Small intestine (tissue), 7 donors: ENCODE data around the gene TJP2. TPM values are rescaled to one million over a fixed set of nuclear protein-coding genes. Genes with fewer than 3 reads are reported as not detected.

Source experiments
- DNase-seq, 2 donors: peaks; one replicate each; pipeline versions ENCODE4 v3.0.0 to v3.0.0-alpha.2; 2013
- FAIRE-seq: peaks from 2 replicates; lab custom pipeline; 2012; peaks lifted over from hg19 to GRCh38; lab: Jason Lieb, UNC
- H3K27ac ChIP-seq, 3 donors: one replicate each; pipeline ENCODE4 v1.5.1; 2013; ENCODE audit warnings: low read length in 2 of 3, mild to moderate bottlenecking in 2 of 3, control low read depth in 1 of 3, inconsistent platforms in 1 of 3, low read depth in 1 of 3, moderate library complexity in 1 of 3
- H3K27me3 ChIP-seq, 3 donors: one replicate each; pipeline ENCODE4 v1.6.1; 2013; ENCODE audit warnings: low read length in 3 of 3, inconsistent platforms in 1 of 3; ENCODE audit not compliant: control insufficient read depth in 3 of 3, insufficient read depth in 3 of 3
- H3K36me3 ChIP-seq, 3 donors: one replicate each; pipeline ENCODE4 v1.6.1; 2013; ENCODE audit warnings: low read length in 3 of 3, inconsistent platforms in 1 of 3, low read depth in 1 of 3, mild to moderate bottlenecking in 1 of 3, moderate library complexity in 1 of 3; ENCODE audit not compliant: control insufficient read depth in 3 of 3, insufficient read depth in 2 of 3
- H3K4me1 ChIP-seq, 3 donors: one replicate each; pipeline ENCODE4 v1.6.1; 2013; ENCODE audit warnings: low read length in 2 of 3, inconsistent platforms in 1 of 3, low read depth in 1 of 3, mild to moderate bottlenecking in 1 of 3, moderate library complexity in 1 of 3; ENCODE audit not compliant: control insufficient read depth in 3 of 3, insufficient read depth in 2 of 3
- H3K4me3 ChIP-seq, 3 donors: one replicate each; pipeline ENCODE4 v1.5.1; 2013; ENCODE audit warnings: low read length in 3 of 3, control low read depth in 1 of 3, inconsistent platforms in 1 of 3, low read depth in 1 of 3, mild to moderate bottlenecking in 1 of 3, moderate library complexity in 1 of 3
- H3K9me3 ChIP-seq, 2 donors: one replicate each; pipeline ENCODE4 v1.6.1; 2013; ENCODE audit warnings: low read depth in 1 of 2, low read length in 1 of 2; ENCODE audit not compliant: control insufficient read depth in 2 of 2, insufficient read depth in 1 of 2
- WGBS, 3 donors: extraction: QIAGEN DNeasy Blood & Tissue Kit; methylation state at CpG; one replicate each; pipeline ENCODE4 v1.1.7; 2013; 5-methylcytosine and 5-hydroxymethylcytosine counted together
- polyA plus RNA-seq, 4 donors: library from polyadenylated mRNA; stranded (reverse) in 3 of 4; unstranded in 1 of 4; fragments of 200-250 nt in 3 of 4; fragments of 120-200 nt in 1 of 4; gene quantifications; one replicate each; pipeline versions ENCODE4 v1.2.1 to v1.2.3, GENCODE V29; 2013
- donor health status: healthy with polysubstance abuse.
- donor health status: control.
- donor health status: control.
- donor health status: Bipolar disorder and iron deficiency.
- donor health status: healthy.

The TJP2 gene
- polyA plus RNA-seq, 4 donors, result 48.3 to 191 (median 98.7) TPM

DNA sequence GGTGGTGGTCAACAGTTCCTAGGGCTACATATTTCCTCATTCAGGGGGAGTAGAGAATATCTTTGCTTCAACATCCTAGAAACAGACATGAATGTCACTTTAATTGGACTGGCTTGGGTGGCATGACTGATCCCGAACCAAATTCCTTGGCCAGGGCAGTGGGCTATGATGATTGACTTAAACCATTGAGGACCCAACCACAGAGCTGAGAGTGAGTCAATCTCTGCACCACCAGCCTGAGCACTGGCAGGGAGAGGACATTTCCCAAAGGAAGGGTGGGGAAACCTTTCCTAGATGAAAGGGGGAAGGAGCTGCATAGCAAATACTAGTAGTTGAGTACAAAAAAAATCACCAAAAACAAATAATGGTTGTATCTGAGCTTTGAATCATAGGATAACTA, 98.1 kb downstream of the TJP2 start:
- peaks cover 0 to 3% (median 0%) of the 10 kb centered on the region in 3 donors for H3K27me3 ChIP-seq
- FAIRE-seq, result no peak
- H3K9me3 ChIP-seq, result peaks cover 0 to 4% of the 10 kb centered on the region in 2 donors
- no peaks in the 10 kb centered on the region for H3K4me1 ChIP-seq
- no peak overlapping the region for H3K4me3 ChIP-seq
- no peak for DNase-seq
- no peaks in the 10 kb centered on the region for H3K36me3 ChIP-seq
- no peak overlapping the region for H3K27ac ChIP-seq
- WGBS, 3 donors, result 69 to 88% (median 74%) methylated on average over 1 of the region's 1 CpG

DNA sequence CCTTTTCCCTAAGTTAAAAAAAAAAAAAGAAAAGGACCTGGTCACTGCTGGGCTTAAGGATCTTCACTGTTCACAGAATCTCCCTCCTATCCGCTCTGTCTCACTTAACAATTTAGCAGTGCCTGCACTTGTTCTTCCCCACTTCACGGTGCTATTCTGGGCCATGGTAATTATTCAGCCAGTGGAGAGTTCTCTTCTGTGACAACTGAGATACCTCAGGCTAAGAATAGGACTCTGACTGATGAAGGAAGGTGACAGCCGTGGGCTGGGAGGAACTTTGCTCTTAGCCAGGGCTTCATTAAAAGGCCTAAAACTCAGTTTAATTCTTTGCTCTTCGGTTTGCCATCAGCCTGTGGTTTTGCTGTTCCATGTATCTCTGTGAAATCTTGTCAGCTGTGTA, 99.1 kb downstream of the TJP2 start:
- FAIRE-seq, result no peak
- DNase-seq, result no peak
- Histone ChIP-seq H3K27me3 (peaks cover 0 to 3% (median 0%) of the 10 kb centered on the region in 3 donors), H3K27ac (no peak overlapping the region), H3K36me3 (no peaks in the 10 kb centered on the region), H3K9me3 (peaks cover 0 to 4% of the 10 kb centered on the region in 2 donors), H3K4me1 (no peaks in the 10 kb centered on the region), H3K4me3 (no peak overlapping the region)
- 68 to 72% (median 69%) methylated on average over 4 of the region's 4 CpGs for WGBS, 3 donors

DNA sequence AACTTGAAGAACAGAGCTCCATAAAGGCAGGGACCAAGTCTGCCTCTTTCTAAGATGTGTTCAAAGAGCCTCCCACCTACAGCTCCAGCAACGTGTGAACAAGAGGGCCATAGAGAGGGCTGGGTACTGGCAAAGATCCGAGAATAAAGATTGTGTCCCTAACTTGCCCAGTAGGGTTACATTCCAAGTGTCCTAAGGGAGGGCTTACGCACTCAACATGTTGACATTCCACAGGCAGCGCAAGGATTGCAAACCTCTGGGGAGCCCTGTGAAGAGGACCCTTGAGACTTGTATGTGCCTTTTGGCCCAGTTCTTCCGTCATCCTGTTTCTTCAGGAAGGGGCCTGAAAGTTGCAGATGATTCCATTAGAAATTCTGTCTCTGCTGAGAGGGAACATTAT, 102.7 kb downstream of the TJP2 start:
- Histone ChIP-seq H3K4me3 (no peak overlapping the region), H3K27me3 (peaks cover 0 to 5% (median 0%) of the 10 kb centered on the region in 3 donors), H3K27ac (no peak overlapping the region), H3K9me3 (peaks cover 0 to 4% of the 10 kb centered on the region in 2 donors), H3K36me3 (no peaks in the 10 kb centered on the region), H3K4me1 (no peaks in the 10 kb centered on the region)
- FAIRE-seq, result no peak
- DNase-seq, result no peak
- WGBS, 3 donors, result 62 to 82% (median 71%) methylated on average over 5 of the region's 5 CpGs

DNA sequence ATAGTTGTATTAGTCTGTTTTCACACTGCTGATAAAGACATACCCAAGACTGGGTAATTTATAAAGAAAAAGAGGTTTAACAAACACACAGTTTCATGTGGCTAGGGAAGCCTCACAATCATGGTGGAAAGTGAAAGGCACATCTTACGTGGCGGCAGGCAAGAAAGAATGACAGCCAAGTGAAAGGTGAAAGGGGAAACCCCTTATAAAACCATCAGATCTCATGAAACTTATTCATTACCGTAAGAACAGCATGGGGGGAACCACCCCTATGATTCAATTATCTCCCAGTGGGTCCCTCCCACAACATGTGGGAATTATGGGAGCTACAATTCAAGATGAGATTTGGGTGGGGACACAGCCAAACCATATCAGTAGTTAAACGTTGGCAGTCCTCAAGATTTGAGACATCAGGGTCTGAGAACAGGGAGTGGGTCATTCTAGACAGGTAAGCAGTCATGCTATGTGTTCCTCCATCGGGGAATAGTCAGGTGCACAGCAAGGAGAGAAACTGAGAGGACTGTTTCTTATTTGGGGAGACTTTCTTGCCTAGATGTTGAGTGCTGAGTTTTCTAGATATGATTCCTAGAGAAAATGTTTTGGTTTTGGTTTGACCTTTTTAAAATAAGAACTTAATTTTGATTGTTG, 105.1 kb downstream of the TJP2 start:
- FAIRE-seq (no peak), DNase-seq (no peak)
- H3K4me3 ChIP-seq, result no peak overlapping the region
- H3K4me1 ChIP-seq, result no peaks in the 10 kb centered on the region
- peaks cover 0 to 4% of the 10 kb centered on the region in 2 donors for H3K9me3 ChIP-seq
- WGBS, 3 donors, result 63 to 73% (median 69%) methylated on average over 5 of the region's 5 CpGs
- H3K27me3 ChIP-seq, result peaks cover 0 to 5% (median 0%) of the 10 kb centered on the region in 3 donors
- H3K27ac ChIP-seq, result no peak overlapping the region
- no peaks in the 10 kb centered on the region for H3K36me3 ChIP-seq

DNA sequence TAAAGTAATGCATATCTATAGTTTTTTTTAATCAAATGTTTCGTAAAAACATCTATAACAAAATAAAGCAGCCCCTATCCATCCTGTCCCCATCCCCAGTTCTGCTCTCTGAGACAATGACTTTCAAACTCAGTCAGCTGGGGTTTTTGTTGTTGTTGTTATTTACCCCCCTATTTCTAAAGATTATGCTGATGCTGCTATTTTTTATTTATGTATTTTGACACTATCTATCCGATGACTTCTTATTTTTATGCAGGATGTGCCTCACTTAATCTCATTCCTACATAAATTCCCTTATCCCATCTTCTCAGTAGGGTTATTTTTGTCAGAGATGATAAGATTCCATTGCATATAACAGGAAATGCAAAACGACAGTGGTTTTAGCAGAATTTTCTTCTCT, 105.7 kb downstream of the TJP2 start:
- H3K36me3 ChIP-seq, result no peaks in the 10 kb centered on the region
- no peak for FAIRE-seq
- no peak overlapping the region for H3K27ac ChIP-seq
- no peaks in the 10 kb centered on the region for H3K4me1 ChIP-seq
- peaks cover 0 to under 1% of the 10 kb centered on the region in 2 donors for H3K9me3 ChIP-seq
- no peak overlapping the region for H3K4me3 ChIP-seq
- H3K27me3 ChIP-seq, result peaks cover 0 to 5% (median 0%) of the 10 kb centered on the region in 3 donors
- WGBS, 3 donors, result 53 to 64% (median 58%) methylated on average over 3 of the region's 3 CpGs
- DNase-seq, result no peak

DNA sequence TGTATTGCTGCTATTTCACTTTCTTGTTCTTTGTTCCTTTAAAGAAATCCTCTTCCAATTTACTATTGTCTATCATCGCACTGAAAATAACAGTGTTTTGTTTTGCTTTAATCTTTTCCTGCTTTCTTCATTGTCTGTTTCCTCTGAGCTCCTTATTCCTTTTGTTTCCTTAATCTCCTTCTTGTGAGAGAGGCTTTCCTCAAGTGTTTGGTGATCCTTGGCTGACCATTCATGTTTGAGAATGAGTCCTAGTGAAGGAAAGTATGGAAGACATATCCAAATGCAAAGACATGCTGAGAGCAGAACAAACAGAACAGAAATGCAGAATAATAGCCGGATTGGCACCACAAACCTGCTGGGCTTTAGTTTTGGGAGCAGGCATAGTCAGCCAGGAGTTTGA, 108.9 kb downstream of the TJP2 start:
- 69 to 81% (median 71%) methylated on average over 2 of the region's 2 CpGs for WGBS, 3 donors
- H3K9me3 ChIP-seq, result no peaks in the 10 kb centered on the region
- FAIRE-seq, result no peak
- no peak overlapping the region for H3K4me3 ChIP-seq
- no peaks in the 10 kb centered on the region for H3K4me1 ChIP-seq
- no peak for DNase-seq
- no peak overlapping the region for H3K27ac ChIP-seq
- H3K27me3 ChIP-seq, result peaks cover 0 to 1% (median 0%) of the 10 kb centered on the region in 3 donors
- H3K36me3 ChIP-seq, result no peaks in the 10 kb centered on the region

DNA sequence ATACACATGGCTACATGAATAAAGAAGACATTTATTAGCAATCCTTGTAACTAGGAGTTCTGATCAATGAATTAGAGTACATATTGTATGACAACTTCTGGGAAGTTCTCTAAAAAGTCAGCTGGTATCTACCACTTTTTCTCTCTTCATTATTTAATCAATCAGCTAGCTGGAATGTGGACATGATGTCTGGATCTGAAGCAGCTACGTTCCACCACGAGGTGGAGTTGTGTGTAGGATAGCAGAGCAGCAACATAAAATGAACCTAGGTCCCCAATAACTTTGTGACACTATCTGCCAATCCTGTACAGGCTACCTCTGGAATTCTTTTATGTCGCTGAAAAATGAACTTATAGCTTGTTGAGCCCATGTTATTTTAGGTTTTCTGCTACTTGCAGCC, 118.0 kb downstream of the TJP2 start:
- DNase-seq (no peak), FAIRE-seq (no peak)
- Histone ChIP-seq H3K4me1 (peaks cover 0 to 5% (median 0%) of the 10 kb centered on the region in 3 donors), H3K9me3 (no peaks in the 10 kb centered on the region), H3K27ac (no peak overlapping the region), H3K27me3 (peaks cover 0 to 10% (median 0%) of the 10 kb centered on the region in 3 donors), H3K4me3 (no peak overlapping the region), H3K36me3 (no peaks in the 10 kb centered on the region)
- WGBS, 3 donors, result 89 to 94% (median 89%) methylated on average over 3 of the region's 3 CpGs

DNA sequence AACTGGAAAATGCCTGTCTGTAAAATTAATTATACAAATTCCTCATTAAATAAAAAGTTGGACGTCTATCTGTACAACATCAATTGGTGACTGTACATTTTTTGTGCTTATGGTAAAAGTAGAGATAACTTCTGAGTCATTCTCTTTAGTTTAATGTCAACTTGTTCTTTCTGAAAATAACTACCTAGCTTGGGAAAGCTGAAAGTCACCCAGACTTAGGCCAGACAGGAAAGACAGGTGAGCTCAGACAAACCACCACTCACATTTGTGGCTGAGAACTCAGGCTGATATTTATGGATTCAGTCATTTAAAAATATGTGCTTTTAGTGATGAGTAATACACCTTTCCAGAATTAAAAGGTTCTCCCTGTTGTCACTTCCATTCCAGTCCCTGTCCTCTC, 119.1 kb downstream of the TJP2 start:
- Histone ChIP-seq H3K27me3 (peaks cover 0 to 12% (median 0%) of the 10 kb centered on the region in 3 donors), H3K9me3 (no peaks in the 10 kb centered on the region), H3K4me3 (no peak overlapping the region), H3K4me1 (peaks cover 0 to 6% (median 0%) of the 10 kb centered on the region in 3 donors), H3K27ac (no peak overlapping the region), H3K36me3 (no peaks in the 10 kb centered on the region)
- FAIRE-seq, result no peak
- WGBS, 3 donors, result 41 to 43% (median 42%) methylated on average over 1 of the region's 1 CpG
- DNase-seq, result no peak
